ENCODE data around the gene NTRK3. TPM values are rescaled to one million over a fixed set of nuclear protein-coding genes. Genes with fewer than 3 reads are reported as not detected.

The NTRK3 gene
- total RNA-seq, 4 donors from 2014 or later, result 0.35 to 5.8 (median 3.0) TPM

- H3K4me3 ChIP-seq, result no peak overlapping the region
- H3K4me1 ChIP-seq, result no peaks in the 10 kb centered on the region
Measured at GRCh38 chr15:88057836-88058235, 198.7 kb downstream of the NTRK3 start.

GRCh38 chr15:88049506-88049905 lies 207.0 kb downstream of the NTRK3 start:
- TF ChIP-seq POLR2A (IDR thresholded peaks at IDR 0.05) (no peak), CTCF (IDR thresholded peaks at IDR 0.05) (no peak)

More at GRCh38 chr15:88057836-88058235, 198.7 kb downstream of the NTRK3 start:
- Histone ChIP-seq H3K27ac (no peak overlapping the region), H3K27me3 (no peaks in the 10 kb centered on the region), H3K36me3 (no peaks in the 10 kb centered on the region), H3K9me3 (no peaks in the 10 kb centered on the region)
- no peak for DNase-seq
- TF ChIP-seq POLR2A (IDR thresholded peaks at IDR 0.05) (no peak), CTCF (IDR thresholded peaks at IDR 0.05) (no peak)

GRCh38 chr15:88048755-88049154 lies 207.8 kb downstream of the NTRK3 start:
- Histone ChIP-seq H3K9me3 (no peaks in the 10 kb centered on the region), H3K4me1 (no peaks in the 10 kb centered on the region), H3K27ac (no peak overlapping the region), H3K27me3 (no peaks in the 10 kb centered on the region), H3K36me3 (no peaks in the 10 kb centered on the region), H3K4me3 (no peak overlapping the region)
- TF ChIP-seq CTCF (IDR thresholded peaks at IDR 0.05), result no peak
- TF ChIP-seq POLR2A (IDR thresholded peaks at IDR 0.05), result no peak
- DNase-seq, result no peak

More at GRCh38 chr15:88049506-88049905, 207.0 kb downstream of the NTRK3 start:
- Histone ChIP-seq H3K4me1 (no peaks in the 10 kb centered on the region), H3K9me3 (no peaks in the 10 kb centered on the region), H3K36me3 (no peaks in the 10 kb centered on the region), H3K27me3 (no peaks in the 10 kb centered on the region), H3K4me3 (no peak overlapping the region), H3K27ac (no peak overlapping the region)
- DNase-seq, result no peak

- H3K9me3 ChIP-seq, result no peaks in the 10 kb centered on the region
- H3K4me1 ChIP-seq, result no peaks in the 10 kb centered on the region
- no peak overlapping the region for H3K4me3 ChIP-seq
- TF ChIP-seq CTCF (IDR thresholded peaks at IDR 0.05) (no peak), POLR2A (IDR thresholded peaks at IDR 0.05) (no peak)
- H3K36me3 ChIP-seq, result no peaks in the 10 kb centered on the region
- DNase-seq, result no peak
- no peaks in the 10 kb centered on the region for H3K27me3 ChIP-seq
- H3K27ac ChIP-seq, result no peak overlapping the region
Measured at GRCh38 chr15:88048237-88048636, 208.3 kb downstream of the NTRK3 start.

GRCh38 chr15:88046576-88047129 lies 209.9 kb downstream of the NTRK3 start:
- H3K4me1 ChIP-seq, result no peaks in the 10 kb centered on the region
- H3K36me3 ChIP-seq, result no peaks in the 10 kb centered on the region
- H3K9me3 ChIP-seq, result no peaks in the 10 kb centered on the region
- H3K27ac ChIP-seq, result no peak overlapping the region
- TF ChIP-seq CTCF (IDR thresholded peaks at IDR 0.05), result no peak
- no peak for TF ChIP-seq POLR2A (IDR thresholded peaks at IDR 0.05)
- no peak for DNase-seq
- H3K4me3 ChIP-seq, result no peak overlapping the region
- H3K27me3 ChIP-seq, result no peaks in the 10 kb centered on the region

GRCh38 chr15:88043396-88043795 lies 213.1 kb downstream of the NTRK3 start:
- Histone ChIP-seq H3K4me1 (no peaks in the 10 kb centered on the region), H3K27ac (no peak overlapping the region), H3K27me3 (no peaks in the 10 kb centered on the region), H3K36me3 (no peaks in the 10 kb centered on the region), H3K4me3 (no peak overlapping the region), H3K9me3 (no peaks in the 10 kb centered on the region)
- TF ChIP-seq POLR2A (IDR thresholded peaks at IDR 0.05) (no peak), CTCF (IDR thresholded peaks at IDR 0.05) (no peak)
- no peak for DNase-seq
